GM10266 (cell line): Measurements from ENCODE around the gene BPIFB3.

Source experiments
- DNase-seq: peaks from one replicate; pipeline ENCODE4 v3.0.0; 2012; ENCODE audit errors: extremely low spot score
- CTCF ChIP-seq: IDR thresholded peaks from 2 replicates; pipeline ENCODE4 v1.5.1; 2012; ENCODE audit warnings: mild to moderate bottlenecking, low read depth; ENCODE audit not compliant: control insufficient read depth, insufficient read depth; ENCODE audit errors: missing control alignments

BPIFB3 gene

GRCh38 chr20:33053291-33054106 lies at the start of gene BPIFB3:
TSS of gene BPIFB3 (plus strand) at chr20:33053903. CDS start at chr20:33055436, 1,533 bp downstream.
- DNase-seq: no peak
- no peak for TF ChIP-seq CTCF

GRCh38 chr20:33004141-33004751 lies 49.5 kb upstream of the BPIFB3 start, which contains the start of gene SUN5:
TSS of gene SUN5 (minus strand) at chr20:33004433. CDS start at chr20:33004340, 93 bp downstream.
- TF ChIP-seq CTCF: no peak
- DNase-seq: no peak

- peak; percentile 19 for TF ChIP-seq CTCF
- DNase-seq: peak; percentile 33
Observed at GRCh38 chr20:33005132-33005566, 48.6 kb upstream of the BPIFB3 start.

GRCh38 chr20:33005908-33006775 lies 47.6 kb upstream of the BPIFB3 start:
- TF ChIP-seq CTCF: no peak
- no peak for DNase-seq

GRCh38 chr20:33006776-33007375 lies 46.8 kb upstream of the BPIFB3 start:
- TF ChIP-seq CTCF: no peak
- no peak for DNase-seq

GRCh38 chr20:33007376-33008335 lies 46.0 kb upstream of the BPIFB3 start, which contains the start of gene BPIFB2:
TSS of gene BPIFB2 (plus strand) at chr20:33007704. CDS start at chr20:33008575, 871 bp downstream.
- DNase-seq: no peak
- no peak for TF ChIP-seq CTCF
